ENCODE results near the gene OTULINL.
"Not testable (repeated sequence)": the region's sequence is repeated elsewhere in the genome, so short reads cannot be mapped to it uniquely, and the experiment has no call there.

OTULINL gene

DNA sequence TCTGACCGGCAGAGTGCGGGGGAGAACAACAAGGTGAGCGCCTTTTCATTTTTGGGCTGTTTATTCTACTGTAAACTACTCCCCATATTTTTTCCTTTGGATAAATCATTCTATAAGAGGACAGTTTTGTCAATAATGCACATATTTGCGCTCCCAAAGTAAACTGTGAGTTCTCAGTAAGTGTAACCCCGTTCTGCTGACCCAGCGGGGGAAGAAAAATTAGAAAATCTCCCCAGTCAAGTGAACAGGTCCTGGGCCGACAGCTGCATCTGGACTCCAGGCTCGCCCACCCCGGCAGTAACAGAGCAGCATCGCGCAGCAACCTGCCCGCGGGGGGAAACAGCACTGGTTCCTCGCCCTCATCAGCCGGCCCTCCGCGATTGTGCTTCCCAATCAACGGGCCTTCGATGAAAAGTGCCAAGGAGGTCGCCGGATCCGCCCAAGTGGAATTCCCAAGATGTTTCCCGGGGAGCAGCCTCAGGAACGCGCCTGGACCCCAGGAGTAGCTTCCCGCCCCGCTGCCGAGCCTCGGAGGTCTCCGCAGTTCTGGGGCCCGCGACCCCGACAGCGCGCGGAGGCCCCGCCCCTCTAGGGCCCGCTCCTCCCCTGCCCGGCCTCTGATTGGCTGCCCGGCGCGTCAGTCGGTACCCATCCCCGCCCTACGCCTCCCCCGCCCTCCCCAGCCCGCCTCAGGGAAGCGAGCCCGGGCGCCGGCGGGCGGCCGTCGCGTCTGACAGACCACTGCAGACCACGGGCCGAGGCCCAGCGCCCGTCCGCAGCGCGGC lies at the start of gene OTULINL:
Gene OTULINL, plus strand, starts transcription at position 687 of the 785 bp plus-strand sequence. CDS start 103 bp downstream, outside the sequence.
- peak; percentile 91 for DNase-seq

DNA sequence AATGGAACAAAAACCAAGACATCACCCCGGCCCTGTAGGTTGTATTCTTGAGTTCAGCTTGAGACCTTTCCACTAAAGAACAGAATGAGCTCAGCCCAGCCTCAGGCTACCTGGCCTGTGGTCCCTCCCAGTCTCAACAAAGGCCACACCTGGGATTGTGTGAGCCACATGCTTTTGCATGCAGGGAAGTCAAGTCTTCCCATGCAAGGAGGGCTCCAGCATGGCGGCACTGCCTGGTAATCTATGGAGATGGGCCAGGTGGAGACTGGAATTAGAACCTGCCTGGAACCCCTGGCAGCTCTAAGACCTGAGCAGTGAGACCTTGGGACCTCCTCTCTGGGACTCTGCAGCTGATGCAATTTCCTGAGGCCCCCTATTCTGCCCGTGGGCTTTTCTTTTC lies 49.4 kb upstream of the OTULINL start:
- no peak for DNase-seq

DNA sequence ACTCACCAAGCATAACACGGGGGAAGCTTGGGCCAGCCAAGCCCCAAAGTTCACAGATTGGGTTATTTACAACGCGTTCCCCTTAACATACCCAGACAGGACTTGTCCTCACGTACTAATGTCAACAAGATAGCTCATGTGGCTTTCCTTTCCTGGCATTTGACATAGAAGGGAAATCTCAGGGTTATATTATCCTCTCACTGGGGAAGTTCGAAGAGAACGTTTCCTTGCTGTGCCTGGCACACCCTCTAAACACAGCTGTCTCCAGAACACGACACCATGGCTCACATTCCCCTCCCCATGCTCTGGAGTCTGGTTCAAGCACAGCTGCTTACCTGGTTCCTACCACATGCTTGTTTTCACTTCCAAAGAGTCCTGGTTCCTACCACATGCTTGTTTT lies 46.8 kb upstream of the OTULINL start:
- DNase-seq, result no peak

GRCh38 chr5:14545308-14545707 lies 36.3 kb upstream of the OTULINL start:
- DNase-seq, result no peak

DNA sequence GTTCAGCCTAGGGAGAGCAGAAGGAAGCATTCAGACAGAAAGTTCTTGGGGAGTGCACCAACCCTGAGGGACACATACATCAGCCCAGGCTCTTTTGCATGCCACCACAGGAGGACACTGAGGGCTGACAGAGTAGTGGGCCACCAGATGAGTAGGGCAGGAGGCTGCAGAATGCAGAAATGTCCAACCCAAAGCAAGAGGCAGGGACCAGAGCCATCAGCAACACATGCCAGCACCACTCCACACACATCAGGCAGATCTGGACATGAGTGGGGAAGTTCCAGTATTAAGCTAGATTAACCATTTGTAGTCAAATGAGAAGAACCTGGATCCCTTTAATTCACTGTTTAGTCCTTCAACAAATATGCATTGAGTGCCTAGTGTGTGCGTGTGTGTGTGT lies 35.7 kb upstream of the OTULINL start:
- DNase-seq, result no peak

GRCh38 chr5:14547666-14548065 lies 33.9 kb upstream of the OTULINL start:
- no peak for DNase-seq

DNA sequence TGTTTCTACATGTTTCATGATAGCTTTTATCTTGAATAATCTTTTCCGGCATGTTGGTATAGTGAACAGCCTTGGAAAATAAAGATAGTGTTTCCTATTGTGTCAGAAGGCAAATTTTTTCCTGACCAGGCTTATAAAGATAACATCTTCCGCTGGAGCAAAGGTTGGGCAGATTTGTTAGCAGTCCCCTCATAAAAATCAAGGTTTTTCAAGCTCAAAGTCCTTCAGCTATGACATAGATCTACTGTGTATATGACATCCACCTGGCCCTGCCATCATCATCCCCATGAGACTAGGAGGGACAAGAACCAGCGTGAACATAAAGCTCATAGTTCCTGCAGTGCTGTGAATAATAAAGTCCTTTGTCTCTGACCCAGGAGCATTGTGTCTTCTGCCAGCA lies 30.4 kb upstream of the OTULINL start:
- DNase-seq, result no peak

DNA sequence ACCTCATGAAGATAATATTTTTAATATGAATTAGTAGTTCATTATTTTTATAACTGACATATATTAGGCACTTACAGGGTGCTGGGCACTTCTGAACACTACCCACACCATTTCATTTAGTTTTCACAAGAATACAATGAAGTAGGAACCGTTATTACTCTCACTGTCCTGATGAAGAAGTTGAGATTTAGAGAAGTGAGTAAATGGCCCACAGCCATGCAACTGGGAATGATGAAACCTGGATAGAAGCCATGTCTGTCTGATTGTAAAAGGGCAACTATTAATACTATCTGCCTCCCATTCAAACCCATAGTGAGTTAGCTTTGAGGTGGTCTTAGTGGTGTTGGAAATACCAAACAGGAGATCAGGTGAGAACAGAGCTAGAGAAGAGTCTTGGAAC lies 29.6 kb upstream of the OTULINL start:
- no peak for DNase-seq

GRCh38 chr5:14554288-14554687 lies 27.3 kb upstream of the OTULINL start:
- DNase-seq, result not testable (repeated sequence)

DNA sequence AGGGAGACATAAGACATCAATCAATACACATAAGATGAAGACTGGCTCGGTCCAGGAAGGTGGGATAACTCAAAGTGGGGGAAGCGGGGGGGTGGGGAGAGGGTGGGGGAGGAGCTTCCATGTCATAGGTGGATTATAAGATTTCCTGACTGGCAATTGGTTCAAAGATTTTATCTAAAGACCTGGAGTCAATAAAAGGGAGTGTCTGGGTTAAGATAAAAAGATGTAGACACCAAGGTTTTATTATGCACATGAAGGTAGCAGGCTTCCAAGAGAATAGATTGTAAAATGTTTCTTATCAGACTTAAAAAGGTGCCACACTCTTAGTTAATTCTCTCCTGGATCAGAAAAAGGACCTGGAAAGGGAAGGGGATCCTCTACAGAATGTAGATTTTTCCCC lies 25.6 kb upstream of the OTULINL start:
- DNase-seq, result no peak

- no peak for DNase-seq
Observed at GRCh38 chr5:14557203-14557770, 24.3 kb upstream of the OTULINL start.

- DNase-seq, result no peak
Observed at GRCh38 chr5:14557791-14558415, 23.7 kb upstream of the OTULINL start.

- DNase-seq, result peak; percentile 19
Observed at GRCh38 chr5:14560091-14560595, 21.4 kb upstream of the OTULINL start.

DNA sequence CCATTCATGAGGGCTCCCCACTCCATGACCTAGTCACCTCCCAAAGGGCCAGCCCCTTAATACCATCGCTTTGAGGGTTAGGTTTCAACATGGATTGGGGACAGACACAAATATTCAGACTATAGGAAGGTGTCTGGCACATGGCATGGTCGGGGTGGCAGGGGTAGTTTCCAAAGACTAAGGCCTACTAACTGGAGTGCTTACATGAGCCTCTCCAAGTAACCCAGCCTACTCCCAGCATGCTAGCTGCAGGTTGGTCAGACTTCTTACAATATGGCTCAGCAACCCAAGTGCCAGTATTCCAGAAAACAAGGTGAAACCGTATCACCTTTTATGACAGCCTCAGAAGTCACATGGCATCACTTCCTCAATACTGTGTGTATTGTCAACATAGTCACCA lies 19.9 kb upstream of the OTULINL start:
- no peak for DNase-seq

DNA sequence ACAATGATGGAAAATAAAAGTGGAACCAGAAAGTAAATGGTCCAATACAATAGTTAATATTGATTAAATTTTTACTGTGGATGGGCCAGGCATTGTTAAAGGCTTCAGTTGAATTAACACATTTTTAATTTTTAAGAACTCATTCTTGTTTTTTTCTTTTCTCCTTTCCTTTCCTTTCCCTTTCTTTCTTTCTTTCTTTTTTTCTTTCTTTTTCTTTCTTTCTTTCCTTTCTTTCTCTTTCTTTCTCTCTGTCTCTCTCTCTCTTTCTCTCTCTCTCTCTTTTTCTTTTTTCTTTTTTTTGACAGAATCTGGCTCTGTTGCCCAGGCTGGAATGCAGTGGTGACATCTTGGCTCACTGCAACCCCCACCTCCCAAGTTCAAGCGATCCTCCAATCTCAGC lies 13.3 kb upstream of the OTULINL start:
- DNase-seq, result no peak

- no peak for DNase-seq
Observed at GRCh38 chr5:14569948-14570691, 11.5 kb upstream of the OTULINL start.

DNA sequence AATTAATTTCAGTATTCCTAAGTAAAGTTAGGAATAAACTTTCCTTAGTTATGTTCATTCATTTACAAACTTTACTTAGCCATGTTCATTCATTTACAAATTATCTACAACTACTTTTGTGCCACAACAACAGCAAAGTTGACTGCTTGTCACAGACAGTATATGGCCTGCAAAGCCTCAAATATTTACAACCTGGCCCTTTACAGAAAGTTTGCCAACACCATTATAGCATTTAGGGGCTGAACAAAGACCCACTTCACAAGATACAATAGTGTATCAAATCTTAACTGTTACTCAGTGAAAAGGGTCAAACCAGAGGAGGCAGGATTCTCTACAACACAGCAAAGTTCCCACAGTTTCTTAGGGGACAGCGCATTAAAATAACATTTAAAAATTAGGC lies 9.7 kb upstream of the OTULINL start:
- no peak for DNase-seq

- DNase-seq, result no peak
Observed at GRCh38 chr5:14572385-14572784, 9.2 kb upstream of the OTULINL start.

- no peak for DNase-seq
Observed at GRCh38 chr5:14572836-14573235, 8.8 kb upstream of the OTULINL start.

DNA sequence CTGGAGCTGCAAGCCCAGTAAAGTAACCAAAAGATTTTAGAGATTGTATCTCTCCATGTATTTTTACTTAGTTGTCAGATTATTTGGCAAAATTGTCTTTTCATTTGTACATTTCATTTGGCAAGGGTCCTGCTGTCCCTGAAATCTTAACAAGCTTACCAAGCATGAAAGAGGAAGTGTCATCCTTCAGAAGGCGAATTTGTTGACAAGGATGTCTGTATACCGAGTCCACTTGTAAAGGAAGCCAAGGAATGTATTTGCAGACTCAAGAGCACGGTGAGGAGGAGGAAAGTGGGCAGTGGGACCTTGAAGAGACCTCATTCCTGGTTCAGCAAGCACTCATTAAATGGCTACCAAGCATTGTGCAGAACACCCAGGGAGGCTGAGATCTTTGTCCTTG lies 7.5 kb upstream of the OTULINL start:
- DNase-seq, result no peak

DNA sequence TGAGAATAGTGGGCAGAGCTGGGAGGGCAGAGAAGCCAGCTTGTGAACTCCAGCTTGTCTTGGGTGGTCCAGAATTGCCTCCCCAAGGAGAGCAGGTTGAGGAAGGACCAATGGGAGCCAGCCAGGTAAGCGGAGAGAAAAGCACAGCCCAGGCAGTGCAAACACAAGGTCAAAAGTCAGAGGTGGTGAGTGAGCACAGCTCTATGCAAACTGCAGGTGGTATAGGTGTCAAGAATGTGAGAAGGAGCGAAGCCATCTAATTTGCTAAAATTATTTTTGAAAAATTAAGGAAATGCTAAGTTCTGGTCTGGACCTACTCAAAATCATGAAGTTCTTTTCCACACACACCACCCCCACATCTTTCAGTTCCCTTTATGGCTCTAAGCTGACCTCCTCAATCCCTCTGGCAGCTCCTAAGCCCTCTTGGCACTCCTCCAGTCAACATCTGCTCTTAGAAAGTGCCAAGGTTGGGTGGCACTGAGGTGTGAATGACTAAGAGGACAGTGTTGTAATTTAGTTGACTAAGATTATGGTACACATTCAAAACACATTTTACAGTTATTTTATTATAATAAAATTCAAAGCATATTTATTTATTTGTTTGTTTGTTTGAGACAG lies 6.6 kb upstream of the OTULINL start:
- DNase-seq, result no peak

DNA sequence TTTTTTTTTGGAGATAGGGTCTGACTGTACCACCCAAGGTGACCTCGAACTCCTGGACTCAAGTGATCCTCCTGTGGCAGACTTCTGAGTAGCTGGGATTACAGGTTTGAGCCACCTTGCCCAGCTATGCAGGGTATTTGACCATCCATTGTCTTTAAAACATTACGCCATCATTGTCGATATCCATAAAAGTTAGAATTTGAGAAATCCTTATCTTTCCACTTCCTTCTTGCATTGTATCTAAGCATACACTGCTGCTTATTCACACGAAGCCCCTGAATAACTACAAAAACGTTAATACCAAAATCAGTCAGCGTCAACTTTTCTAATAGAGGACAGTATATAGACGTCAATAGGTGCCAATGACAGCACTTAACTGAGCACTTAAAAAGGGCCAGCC lies 5.4 kb upstream of the OTULINL start:
- no peak for DNase-seq
